Measurements from ENCODE around the gene PPP1R1B.

PPP1R1B gene

DNA sequence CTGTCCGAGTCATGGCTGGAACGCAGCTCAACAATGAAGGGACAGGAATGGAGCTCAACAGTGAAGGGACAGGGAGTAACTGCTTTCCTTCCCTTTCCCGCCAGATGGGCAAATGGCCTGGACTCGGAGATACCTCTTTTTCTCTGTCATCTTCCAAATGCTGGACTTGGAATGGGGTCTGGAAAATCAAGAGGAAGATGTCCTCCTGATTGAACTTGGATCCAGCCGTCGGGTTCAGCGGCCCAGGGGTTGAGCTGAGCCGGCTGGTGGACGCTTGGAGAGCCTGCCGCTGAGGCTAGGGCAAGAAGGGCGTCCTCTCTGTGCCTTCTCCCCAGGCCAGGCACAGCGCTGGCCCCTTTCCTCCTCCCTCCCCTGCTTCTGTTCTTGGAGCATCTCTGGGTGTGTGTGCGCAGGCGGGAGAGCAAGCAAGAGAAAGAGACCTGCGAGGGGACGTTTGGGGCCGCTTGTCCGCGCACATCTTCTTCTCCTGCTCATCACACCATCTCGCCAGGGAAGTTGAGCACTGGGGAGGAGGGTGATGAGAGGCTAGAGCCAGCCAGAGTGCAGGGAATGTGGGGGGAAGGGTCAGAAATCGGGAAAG is 25.7 kb upstream of the PPP1R1B start:
- DNase-seq, result no peak

DNA sequence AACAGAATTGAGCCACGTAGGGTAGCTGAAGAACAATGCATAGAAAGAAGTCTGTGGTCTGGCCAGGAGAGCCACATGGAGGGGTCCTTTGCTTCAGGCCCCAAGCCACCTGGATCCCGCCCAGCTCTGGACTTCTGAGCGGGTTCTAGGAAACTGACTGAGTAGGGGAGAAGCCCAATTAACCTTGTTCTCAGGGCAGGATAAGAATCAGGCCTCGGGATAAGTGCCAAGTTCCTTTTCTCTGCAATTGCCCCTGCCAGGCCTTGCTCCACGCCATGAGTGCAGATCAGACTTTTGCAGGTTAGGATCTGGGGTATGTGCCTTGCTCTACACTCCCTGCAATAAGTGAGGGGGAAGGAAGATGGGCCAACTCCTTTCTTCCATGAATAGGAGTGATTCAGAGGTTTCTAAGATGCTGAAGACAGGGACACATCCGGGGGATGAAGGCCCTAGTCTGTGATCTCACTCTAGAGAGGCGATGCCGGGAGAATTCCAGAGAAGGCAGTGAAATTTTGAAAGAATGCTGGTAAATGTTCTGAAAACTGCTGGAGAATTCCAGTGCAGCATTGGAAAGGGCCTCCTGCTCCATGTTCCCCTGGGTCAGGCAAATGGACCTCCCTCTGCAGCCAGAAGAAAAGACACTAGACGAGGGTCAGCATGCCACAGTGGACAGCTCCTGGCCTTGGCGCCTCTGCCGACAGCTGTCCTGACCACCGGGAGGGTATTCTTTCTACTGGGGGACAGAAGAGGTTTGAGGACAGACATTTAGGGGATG is 24.8 kb upstream of the PPP1R1B start:
- DNase-seq, result no peak

DNA sequence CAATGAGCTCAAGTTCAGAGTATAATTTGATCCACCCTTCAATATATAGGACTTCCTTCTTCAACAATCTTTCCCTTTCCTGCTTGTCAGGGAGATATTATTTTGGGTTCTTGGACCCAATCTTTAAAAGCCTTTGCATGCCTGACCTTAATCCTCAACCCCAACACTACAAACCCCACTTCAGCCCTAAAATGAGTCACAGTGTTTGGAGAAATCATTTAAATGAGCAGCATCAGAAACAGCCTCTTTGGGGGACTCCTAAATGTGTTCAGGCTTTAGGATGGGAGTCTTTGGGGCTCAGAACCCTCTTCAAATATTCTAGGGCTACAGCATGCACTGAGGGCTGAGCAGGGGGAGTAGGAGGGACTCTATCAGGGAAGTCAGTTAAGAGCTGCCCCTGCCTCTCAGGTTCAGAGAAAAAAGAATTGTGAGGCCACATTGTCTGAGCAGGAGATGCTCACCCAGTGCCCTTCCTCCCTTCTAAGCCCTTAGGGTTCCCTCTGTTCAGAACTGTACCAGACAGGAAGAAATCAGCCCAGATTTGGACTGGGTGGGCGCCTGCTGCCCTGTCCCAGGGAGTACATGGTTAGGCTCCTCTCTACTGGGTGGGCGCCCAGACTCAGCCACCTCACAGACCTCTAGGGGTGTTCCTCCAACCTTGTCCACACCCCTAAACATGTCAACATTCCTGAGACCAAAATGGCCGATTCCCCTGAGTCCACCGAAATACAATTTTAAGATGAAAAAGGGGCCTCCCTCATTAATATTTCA is 24.0 kb upstream of the PPP1R1B start:
- no peak for DNase-seq

DNA sequence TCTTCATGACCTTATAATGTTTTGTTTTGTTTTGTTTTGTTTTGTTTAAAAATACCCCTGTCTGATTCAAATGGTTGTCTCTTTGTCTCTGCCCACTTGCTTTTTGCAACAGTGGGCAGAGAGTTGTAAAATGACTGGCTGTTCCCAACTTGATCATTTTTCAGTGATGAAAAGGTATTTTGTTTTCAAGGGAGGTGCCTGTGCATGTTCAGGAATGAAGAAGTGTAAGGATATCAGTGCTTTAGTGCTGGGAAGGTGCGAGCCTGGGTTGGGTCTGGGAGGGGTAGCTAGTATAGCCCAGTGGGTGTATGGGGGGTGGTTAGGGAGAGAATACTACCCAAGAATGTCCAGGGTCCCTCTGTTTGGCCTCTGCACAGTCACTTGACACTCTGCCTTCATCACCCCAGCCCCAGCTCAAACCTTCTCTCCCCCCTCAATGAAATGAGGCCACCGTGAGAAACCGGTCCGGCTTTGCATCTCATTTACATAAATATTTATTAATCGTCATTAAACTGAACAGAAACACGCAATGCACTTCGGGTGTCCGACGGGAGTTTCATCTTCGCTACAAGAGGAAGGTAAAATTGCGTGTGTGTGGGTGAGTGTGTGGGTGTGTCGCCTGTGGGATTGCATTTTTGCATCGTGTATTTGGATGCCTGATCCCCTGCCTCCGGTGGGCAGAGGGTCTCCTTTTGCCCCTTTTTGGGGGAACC is 23.3 kb upstream of the PPP1R1B start:
- DNase-seq, result no peak

DNA sequence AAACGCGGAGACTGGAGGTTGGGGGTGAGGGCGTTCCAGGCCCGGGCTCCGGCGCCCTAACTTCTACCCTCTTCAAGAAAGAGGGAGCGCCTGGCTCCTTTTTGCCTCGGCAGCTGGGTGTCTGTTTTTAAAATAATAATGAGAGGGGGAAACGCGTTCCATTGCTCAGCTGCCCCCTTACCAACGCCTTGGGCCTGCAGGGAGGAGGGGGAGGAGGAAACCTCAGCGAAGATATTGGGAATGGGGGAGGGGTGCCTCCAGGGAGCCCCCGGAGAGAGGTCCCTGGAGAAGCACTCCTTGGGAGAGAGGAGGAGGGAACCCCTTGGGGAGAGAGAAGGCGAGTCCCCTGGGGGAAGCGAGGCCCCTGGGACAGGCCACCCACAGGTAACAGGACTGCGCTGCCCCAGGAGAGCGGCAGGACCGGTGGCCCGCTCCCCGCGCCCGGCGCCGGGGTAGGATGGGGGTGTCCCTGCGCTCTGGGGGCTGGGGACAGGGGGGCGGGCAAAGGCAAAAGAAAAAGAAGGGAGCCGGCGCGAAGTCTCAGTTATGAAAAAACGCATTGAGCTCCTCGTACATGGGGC is 21.8 kb upstream of the PPP1R1B start:
- DNase-seq, result no peak

DNA sequence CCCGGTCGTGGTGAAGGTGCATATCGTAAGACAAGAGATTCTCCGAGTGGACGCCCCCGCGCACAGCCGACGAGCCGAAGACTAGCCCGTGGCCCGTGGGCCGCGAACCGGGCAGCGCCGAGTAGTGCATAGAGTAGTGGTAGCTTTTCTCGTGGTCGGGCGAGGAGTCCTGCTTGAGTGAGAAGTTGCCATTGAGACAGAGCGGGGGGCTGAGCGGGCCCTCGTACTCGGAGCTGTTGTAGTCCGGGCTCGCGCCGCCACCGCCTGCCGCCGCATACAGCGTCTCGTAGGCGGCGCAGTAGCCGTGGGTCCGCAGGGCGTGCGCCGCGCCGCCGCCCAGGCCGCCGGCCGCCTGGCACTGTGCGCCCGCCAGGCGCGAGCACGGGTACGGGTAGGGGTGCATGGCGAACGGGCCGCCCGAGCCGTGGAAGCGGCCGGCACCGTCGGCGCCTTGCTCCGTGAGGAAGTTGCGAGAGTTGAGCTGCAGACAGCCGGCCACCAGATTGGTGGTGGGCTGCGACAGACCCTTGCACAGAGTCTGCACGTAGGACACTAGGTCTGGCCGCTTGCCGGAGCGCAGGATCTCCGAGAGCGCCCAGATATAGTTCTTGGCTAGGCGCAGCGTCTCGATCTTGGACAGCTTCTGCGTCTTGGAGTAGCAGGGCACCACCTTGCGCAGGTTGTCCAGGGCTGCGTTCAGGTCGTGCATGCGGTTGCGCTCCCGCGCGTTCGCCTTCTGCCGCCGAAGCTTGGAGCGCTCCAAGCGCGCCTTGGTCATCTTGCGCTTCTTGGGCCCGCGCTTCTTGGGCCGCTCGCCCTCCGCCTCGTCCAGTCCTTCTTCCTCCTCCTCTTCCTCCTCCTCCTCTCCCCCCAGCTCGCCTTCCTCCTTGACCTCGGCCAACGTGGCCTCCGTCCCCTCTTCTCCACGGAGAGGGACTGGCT is 21.0 kb upstream of the PPP1R1B start:
- DNase-seq, result no peak

DNA sequence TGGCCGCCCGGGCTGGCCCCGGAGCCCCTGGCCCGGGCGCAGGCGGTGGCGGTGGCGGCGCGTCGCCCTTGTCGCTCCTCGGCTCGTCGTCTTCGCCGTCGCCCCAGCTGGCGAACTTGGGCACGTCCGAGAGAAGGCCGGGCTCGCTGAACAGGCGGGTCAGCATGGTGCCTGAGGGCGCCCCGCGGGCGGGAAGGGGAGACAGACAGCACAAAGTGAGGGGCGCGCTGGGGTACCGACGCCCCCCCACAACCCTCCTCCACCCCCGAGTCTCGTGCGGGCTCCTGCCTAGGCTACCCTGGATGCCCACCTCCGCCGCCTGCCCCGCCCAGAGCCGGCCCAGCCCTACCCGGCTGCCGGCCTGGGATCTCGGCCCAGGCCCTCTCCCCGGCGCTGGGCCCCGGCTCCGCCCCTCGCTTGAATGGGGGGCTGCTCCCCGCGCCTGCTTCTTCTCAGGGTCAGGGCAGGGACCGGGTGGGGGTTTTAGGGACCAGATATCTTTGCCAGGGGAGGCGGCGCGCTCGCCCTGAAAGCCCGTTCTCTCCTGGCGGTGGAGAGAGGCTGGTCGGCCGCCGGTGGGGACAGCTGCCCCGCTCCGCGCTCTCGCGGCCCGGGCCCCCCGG is 20.2 kb upstream of the PPP1R1B start:
- DNase-seq, result no peak

DNA sequence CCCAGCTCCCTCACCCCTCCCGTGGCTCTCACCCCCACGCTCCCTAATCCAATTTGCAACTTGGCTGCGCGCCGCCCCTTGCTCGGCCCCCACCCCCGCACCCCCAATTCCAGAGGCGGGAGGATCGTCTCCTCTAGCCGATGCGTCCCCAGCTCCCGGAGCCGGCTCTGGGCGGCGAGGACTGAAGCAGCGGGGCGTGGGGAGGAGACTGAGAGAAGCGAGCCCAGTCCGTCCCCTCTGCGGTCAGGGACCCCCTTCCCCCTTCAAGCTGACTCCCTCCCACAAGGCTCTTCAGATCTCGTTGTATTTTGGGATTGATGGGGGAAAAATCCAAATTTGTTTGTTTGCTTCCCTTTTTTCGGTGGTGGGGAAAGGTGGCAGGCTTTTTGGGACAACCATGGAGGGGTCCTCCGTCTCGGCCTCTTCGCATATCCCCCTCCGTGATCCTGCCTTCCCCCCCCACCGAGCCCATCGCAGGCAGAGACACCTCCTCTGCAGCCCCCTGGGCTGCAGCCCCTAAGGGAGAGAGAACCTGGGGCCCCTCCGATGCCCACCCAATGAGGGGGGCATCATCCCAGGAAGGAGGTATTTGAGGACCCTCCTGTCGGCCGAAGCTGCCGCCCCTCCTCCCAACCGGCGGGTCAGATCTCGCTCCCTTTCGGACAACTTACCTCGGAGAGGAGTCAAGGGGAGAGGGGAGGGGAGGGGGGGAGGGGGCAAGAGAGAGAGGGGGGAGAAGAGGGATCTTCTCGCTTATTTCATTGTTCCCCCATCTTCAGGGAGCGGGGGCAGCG is 19.5 kb upstream of the PPP1R1B start:
- DNase-seq, result no peak

DNA sequence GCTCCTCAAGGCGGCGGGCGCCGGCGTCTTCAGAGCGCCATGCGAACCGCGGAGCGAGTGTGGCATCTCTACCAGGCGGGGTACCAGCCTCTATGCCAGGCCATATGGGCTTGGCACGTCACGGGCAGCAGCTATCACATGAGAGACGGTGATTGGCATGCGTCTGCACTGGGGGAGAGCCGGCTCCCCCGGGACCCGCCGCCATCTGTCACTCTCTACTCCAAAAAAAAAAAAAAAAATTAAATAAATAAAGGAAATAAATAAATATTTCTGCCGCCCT is 19.0 kb upstream of the PPP1R1B start, which contains the start of gene NEUROD2:
Gene NEUROD2 (minus strand): TSS at position 70 of the 280 bp plus-strand sequence. CDS start 1,321 bp downstream, outside the sequence.
- no peak for DNase-seq

DNA sequence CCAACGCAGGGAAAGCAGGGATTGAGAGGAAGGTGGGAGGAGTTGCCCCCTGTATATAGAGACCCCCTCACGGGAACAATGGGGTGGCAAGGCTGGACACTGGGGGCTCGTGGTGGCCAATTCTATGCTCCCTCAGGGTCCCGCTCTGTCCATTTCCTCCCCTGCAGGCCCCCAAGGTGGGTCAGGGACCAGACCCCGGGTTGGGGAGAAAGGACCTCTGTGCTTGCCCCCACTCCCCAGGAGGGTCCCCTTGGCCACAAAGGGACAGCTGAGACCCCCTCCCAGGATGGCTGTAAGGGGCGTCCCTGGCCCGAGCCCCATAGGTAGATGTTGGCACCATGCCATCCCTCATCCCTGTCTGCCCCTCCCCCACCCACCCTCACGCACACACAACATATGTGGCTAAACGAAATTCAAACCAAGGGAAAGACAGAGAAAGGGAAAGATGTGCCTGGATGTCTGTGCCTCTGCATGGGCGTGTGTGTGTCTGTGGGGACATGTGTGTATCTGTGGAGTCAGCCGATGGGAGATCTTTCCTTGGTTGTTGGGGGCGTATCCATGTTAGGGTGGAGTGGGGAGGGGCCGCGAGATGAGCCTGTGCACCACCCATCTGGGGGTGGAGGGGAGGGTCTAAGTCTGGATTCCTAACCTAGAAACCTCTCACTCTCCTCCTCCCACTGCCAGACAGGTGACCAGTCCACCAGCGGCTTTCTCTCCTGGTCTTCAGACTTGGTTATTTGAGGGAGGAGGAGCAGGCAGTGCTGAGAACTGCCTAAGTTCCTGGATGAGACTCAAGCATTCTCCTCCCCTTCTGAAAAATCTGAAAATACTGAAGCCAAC is 18.4 kb upstream of the PPP1R1B start:
- DNase-seq, result no peak

DNA sequence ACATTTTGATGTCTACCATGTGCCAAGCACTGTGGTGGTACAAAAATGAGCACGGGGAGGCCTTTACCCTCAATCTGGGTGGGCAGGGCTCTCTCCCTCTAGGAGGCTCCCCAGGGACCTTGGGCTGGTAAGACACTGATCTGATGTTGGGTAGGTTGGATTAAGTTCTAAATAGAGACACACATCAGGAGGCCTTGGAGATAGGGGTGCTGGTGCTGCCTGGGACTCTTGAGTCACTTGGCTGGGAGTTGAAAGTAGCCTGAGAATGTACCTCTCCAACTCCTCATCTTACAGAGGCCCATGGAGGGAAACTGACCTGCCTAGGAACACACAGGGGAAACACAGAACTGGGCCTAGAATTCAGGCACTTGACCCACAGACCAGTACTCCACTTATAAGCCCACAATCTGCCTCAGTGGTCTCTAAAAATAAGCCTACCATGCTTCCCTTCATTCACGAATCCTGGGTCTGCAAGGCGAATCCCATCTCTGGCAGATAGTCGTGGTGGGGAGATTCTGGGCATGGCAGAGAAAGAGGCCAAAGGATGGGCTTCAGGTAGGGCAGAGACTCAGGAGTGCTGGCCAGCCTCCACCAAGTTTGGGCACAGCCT is 17.2 kb upstream of the PPP1R1B start:
- DNase-seq, result no peak

DNA sequence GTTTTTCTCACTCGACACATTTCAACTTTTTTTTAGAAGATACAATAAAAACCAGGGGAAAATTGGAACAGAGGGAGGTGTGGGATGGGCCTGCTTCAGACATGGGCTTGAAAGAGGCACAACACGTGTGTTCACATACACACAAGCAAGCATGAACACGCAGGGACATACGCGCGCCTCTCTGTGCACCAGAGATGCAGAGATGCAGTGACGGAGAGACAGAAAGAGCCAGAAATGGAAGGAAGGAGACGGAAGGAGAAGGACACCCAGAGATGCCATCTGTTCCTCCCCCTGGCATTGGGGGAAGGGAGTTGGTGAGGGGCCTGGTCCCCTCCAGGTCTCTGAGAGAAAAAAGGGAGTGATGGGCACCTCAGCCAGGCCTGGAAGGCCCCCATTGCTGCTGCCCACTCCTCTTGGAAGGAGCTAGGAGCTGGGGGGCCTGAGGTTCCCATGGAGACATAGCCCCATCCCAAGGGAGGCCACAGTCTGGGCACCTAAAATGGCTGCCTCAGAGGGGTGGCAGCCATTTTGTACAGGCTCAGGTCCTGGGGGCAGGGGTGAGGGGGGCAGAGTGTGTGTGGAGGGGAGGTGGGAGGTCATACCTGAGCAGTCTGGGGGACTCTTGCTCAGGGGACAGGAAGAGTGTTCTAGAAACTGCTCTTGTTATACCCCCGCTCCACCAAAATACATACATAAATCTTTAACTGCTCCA is 15.2 kb upstream of the PPP1R1B start:
- DNase-seq, result no peak

DNA sequence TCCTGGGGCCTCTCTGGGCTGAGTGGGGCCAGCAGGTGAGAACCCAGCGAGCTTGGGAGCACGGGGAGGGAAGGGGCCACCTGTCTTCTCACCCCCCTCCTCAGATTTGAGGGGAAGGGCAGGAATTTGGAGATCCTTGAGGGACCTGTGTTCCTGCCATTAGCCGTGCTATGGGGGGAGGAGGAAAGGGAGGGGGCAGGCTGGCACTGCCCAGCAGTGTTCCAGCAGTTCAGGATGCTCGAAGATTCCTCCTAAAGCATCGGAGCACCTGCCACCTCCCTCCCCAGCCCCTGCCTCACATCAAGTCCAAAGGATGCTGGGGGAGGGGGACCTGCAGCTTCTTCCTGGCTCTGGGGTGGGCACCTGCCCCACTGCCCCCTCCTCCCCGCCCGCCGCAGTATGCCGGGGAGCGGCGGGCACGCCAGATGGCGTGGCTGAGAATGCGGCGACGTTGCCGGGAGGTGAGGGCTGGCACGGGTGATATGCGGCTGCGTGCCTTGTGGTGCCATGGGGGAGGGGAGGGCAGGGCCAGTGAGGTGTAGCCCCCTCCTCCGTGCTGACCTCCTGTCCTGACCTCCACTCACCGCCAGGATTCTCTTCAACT is 14.4 kb upstream of the PPP1R1B start:
- no peak for DNase-seq

DNA sequence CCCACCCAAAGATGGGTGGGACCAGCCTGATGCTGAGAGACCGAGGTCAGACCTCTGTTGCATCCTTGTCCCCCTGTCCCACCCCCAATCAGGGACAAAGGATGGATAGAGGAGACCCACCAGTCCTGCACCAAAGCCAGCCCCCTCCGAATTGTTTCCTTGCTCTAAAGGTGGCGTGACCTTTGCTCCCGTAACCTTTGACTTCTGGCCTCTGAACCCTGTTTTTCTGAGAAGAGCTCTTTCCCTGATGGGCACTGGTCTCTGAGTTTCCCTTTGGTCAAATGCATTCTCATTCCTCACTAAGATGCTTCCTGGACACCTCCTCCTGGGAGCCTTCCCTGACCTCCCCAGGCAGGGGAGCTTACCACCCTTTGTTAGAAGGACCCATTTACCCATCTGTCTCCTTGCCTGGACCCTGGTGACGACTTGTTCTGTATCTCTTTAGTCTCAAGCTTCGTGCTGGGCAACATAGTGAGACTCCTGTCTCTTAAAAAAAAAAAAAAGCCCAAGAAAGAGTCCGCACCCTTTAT is 13.8 kb upstream of the PPP1R1B start:
- no peak for DNase-seq

DNA sequence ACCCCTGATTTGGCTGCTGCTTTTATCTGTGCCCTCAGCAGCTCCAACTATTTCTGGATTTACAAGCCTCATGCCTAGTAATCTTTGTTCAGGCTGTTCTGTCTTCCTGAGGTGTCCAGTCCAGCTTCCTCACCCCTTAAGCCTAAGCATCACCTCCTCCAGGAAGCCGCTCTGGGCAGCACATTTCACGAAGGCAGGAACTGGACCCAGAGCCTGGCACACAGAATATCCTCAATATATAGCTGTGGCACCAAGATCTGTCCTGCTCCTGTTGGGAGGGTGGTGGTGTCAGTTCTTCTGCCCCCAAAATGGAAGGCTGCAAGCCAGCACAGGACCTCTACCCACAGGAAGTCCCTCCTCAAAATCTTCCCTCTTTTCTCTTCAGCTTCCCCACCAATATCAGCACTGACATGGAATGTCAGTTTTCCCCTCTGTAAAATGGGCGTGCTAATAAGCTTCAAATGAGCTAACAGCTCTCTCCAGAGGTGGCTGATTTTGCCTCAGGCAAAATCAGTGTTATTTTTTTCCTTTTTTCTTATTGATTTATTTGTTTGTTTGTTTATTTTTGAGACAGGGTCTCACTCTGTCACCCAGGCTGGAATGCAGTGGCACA is 12.1 kb upstream of the PPP1R1B start:
- DNase-seq, result no peak

DNA sequence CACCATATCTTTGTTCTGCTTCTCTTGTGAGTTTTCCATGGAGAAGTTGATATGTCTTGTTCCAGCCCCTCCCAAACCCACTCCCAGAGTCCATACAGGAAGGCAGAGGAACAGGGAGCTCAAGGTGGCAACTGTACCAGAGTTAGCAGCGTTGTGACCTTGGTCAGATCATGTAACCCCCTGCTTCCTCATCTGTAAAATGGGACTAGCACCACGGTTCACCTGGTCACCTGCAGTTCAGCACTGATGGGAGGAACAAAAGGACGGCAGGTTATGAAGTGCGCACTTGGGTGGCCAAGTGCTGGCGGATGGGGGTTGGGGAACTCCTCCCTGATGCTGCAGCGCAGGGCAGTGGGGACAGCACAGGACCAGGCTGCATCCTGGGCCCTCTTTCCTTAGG is 11.3 kb upstream of the PPP1R1B start:
- DNase-seq, result no peak

DNA sequence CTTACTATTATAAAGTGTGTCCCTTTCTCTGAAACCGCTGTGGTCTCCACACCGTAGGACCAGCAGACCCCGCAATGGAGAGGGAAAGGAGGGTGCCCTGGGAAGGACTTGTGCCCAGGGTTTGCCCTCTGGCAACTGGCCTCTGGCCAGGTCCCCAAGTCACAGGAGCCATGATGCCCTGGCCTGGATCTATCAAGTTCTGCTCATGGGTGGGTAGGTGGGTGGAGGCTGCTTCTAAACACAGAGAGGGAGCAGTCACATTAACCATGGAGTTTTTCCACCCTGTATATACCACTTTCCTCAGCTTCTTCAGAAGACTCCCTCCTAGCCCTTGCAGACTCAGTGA is 9.7 kb upstream of the PPP1R1B start:
- no peak for DNase-seq

Data from kidney glomerular epithelial cell (primary cell).